Parathyroid adenoma (tissue), 2 donors: ENCODE data around the gene PHYKPL.

Experiments used
- H2AFZ ChIP-seq: fragments of 300-600 bp; sonication (generic); one replicate; pipeline ENCODE4 v1.7.0; 2017; ENCODE audit warnings: antibody characterized with exemption, mild to moderate bottlenecking
- H3K27ac ChIP-seq: fragments of 300-600 bp; sonication (generic); one replicate; pipeline ENCODE4 v1.7.0; 2017
- H3K27me3 ChIP-seq: fragments of 300-600 bp; sonication (generic); one replicate; pipeline ENCODE4 v1.7.0; 2017; ENCODE audit warnings: low read length; ENCODE audit not compliant: control insufficient read depth, insufficient read depth
- H3K36me3 ChIP-seq: fragments of 300-600 bp; sonication (generic); one replicate; pipeline ENCODE4 v1.7.0; 2017; ENCODE audit warnings: low read length; ENCODE audit not compliant: control insufficient read depth, insufficient read depth
- H3K4me1 ChIP-seq: fragments of 300-600 bp; sonication (generic); one replicate; pipeline ENCODE4 v1.7.0; 2017; ENCODE audit warnings: control low read depth
- H3K4me2 ChIP-seq: fragments of 300-600 bp; sonication (generic); one replicate; pipeline ENCODE4 v1.7.0; 2017; ENCODE audit warnings: low read length
- H3K4me3 ChIP-seq: fragments of 300-600 bp; sonication (generic); one replicate; pipeline ENCODE4 v1.7.0; 2017; ENCODE audit warnings: low read depth, low read length
- H3K79me2 ChIP-seq: fragments of 300-600 bp; sonication (generic); one replicate; pipeline ENCODE4 v1.7.0; 2017; ENCODE audit warnings: control low read depth
- H3K9ac ChIP-seq: fragments of 300-600 bp; sonication (generic); one replicate; pipeline ENCODE4 v1.7.0; 2017; ENCODE audit warnings: mild to moderate bottlenecking
- H3K9me3 ChIP-seq: fragments of 300-600 bp; sonication (generic); one replicate; pipeline ENCODE4 v1.7.0; 2017; ENCODE audit warnings: low read length; ENCODE audit not compliant: control insufficient read depth
- CTCF ChIP-seq: fragments of 300-600 bp; sonication (generic); IDR thresholded peaks from one replicate; pipeline ENCODE4 v1.7.0; 2017; ENCODE audit warnings: antibody characterized with exemption, mild to moderate bottlenecking
- donor health status: primary hyperparathyroidism.

PHYKPL gene

GRCh38 chr5:178238313-178238635 is 5.7 kb upstream of the PHYKPL start:
- no peak for TF ChIP-seq CTCF
- Histone ChIP-seq H3K36me3 (no peaks in the 10 kb centered on the region), H3K27me3 (no peaks in the 10 kb centered on the region), H3K9me3 (no peaks in the 10 kb centered on the region), H3K27ac (no peak overlapping the region), H2AFZ (no peak overlapping the region), H3K4me2 (no peak overlapping the region), H3K4me1 (no peaks in the 10 kb centered on the region), H3K79me2 (no peaks in the 10 kb centered on the region), H3K9ac (no peak overlapping the region), H3K4me3 (no peak overlapping the region)

DNA sequence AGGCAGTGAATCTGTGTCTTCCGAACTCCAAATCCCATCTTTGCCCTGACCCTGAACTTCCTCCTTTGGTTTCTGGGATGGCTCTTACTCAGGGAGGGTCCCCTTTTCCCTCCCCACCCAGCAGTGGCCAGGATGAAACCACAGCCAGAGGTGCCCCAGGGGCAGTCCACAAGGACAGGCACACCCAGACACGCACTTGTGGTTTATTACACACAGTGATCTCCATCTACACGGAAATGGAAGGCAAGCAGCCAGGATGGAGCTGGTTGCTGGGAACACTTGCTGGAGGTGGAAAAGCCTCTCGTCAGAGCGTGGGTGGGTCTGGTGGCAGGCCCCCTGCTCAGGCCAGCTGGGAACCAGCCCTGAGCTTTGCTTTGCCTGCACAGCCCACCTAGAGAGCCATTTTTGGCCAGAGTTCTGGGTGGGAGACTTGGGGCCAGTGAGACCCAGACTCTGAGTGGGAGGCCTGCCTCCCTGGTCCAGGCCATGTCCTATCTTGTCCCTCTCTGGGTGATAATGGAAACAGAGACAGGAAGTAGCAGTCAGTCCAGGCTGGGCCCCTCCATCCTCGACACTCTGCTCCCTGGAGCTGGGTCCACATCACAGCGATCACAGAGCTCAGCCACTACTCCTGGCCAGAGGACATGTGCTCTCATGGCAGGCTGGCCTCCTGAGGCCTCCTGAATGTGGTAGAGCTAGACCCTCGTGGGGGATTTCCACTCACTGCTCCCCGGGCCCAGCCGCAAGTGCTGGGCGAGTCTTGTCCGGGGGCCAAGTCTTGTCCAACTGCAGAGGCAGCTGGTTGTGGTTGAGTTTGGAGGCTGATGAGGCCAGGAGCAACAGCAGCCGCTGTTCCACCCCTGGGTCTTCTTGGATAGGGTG is 5.1 kb upstream of the PHYKPL start:
- Histone ChIP-seq H3K4me1 (peaks cover 3% of the 10 kb centered on the region), H3K9ac (no peak overlapping the region), H3K27ac (no peak overlapping the region), H3K27me3 (no peaks in the 10 kb centered on the region), H3K4me2 (no peak overlapping the region), H3K79me2 (no peaks in the 10 kb centered on the region), H3K9me3 (no peaks in the 10 kb centered on the region), H3K36me3 (no peaks in the 10 kb centered on the region), H2AFZ (no peak overlapping the region), H3K4me3 (no peak overlapping the region)
- no peak for TF ChIP-seq CTCF

GRCh38 chr5:178236679-178237078 is 4.1 kb upstream of the PHYKPL start:
- no peak for TF ChIP-seq CTCF
- Histone ChIP-seq H3K9me3 (no peaks in the 10 kb centered on the region), H2AFZ (no peak overlapping the region), H3K4me1 (peaks cover 4% of the 10 kb centered on the region), H3K27me3 (no peaks in the 10 kb centered on the region), H3K4me2 (no peak overlapping the region), H3K4me3 (no peak overlapping the region), H3K27ac (no peak overlapping the region), H3K36me3 (no peaks in the 10 kb centered on the region), H3K79me2 (no peaks in the 10 kb centered on the region), H3K9ac (no peak overlapping the region)

- Histone ChIP-seq H3K4me2 (no peak overlapping the region), H3K36me3 (no peaks in the 10 kb centered on the region), H3K27ac (no peak overlapping the region), H3K79me2 (no peaks in the 10 kb centered on the region), H3K9me3 (no peaks in the 10 kb centered on the region), H2AFZ (no peak overlapping the region), H3K9ac (no peak overlapping the region), H3K27me3 (no peaks in the 10 kb centered on the region), H3K4me1 (peaks cover 7% of the 10 kb centered on the region), H3K4me3 (no peak overlapping the region)
- TF ChIP-seq CTCF, result no peak
Observed at GRCh38 chr5:178236126-178236525, 3.5 kb upstream of the PHYKPL start.

GRCh38 chr5:178235588-178235974 is 3.0 kb upstream of the PHYKPL start:
- Histone ChIP-seq H3K9me3 (no peaks in the 10 kb centered on the region), H3K27me3 (no peaks in the 10 kb centered on the region), H2AFZ (no peak overlapping the region), H3K79me2 (no peaks in the 10 kb centered on the region), H3K4me1 (peaks cover 7% of the 10 kb centered on the region), H3K4me3 (no peak overlapping the region), H3K27ac (no peak overlapping the region), H3K4me2 (no peak overlapping the region), H3K9ac (no peak overlapping the region), H3K36me3 (no peaks in the 10 kb centered on the region)
- TF ChIP-seq CTCF, result no peak
